Small intestine (tissue), 7 donors: ENCODE measurements around the gene IGLL1. TPM values are rescaled to one million over a fixed set of nuclear protein-coding genes. Genes with fewer than 3 reads are reported as not detected.
A peak's percentile ranks its signal among the peaks of the same experiment; 100 is the strongest.

Source experiments
- DNase-seq, 2 donors: peaks; one replicate each; pipeline versions ENCODE4 v3.0.0 to v3.0.0-alpha.2; 2013
- FAIRE-seq: peaks from 2 replicates; lab custom pipeline; 2012; peaks lifted over from hg19 to GRCh38; lab: Jason Lieb, UNC
- H3K27ac ChIP-seq, 3 donors: one replicate each; pipeline ENCODE4 v1.5.1; 2013; ENCODE audit warnings: low read length in 2 of 3, mild to moderate bottlenecking in 2 of 3, control low read depth in 1 of 3, inconsistent platforms in 1 of 3, low read depth in 1 of 3, moderate library complexity in 1 of 3
- H3K27me3 ChIP-seq, 3 donors: one replicate each; pipeline ENCODE4 v1.6.1; 2013; ENCODE audit warnings: low read length in 3 of 3, inconsistent platforms in 1 of 3; ENCODE audit not compliant: control insufficient read depth in 3 of 3, insufficient read depth in 3 of 3
- H3K36me3 ChIP-seq, 3 donors: one replicate each; pipeline ENCODE4 v1.6.1; 2013; ENCODE audit warnings: low read length in 3 of 3, inconsistent platforms in 1 of 3, low read depth in 1 of 3, mild to moderate bottlenecking in 1 of 3, moderate library complexity in 1 of 3; ENCODE audit not compliant: control insufficient read depth in 3 of 3, insufficient read depth in 2 of 3
- H3K4me1 ChIP-seq, 3 donors: one replicate each; pipeline ENCODE4 v1.6.1; 2013; ENCODE audit warnings: low read length in 2 of 3, inconsistent platforms in 1 of 3, low read depth in 1 of 3, mild to moderate bottlenecking in 1 of 3, moderate library complexity in 1 of 3; ENCODE audit not compliant: control insufficient read depth in 3 of 3, insufficient read depth in 2 of 3
- H3K4me3 ChIP-seq, 3 donors: one replicate each; pipeline ENCODE4 v1.5.1; 2013; ENCODE audit warnings: low read length in 3 of 3, control low read depth in 1 of 3, inconsistent platforms in 1 of 3, low read depth in 1 of 3, mild to moderate bottlenecking in 1 of 3, moderate library complexity in 1 of 3
- H3K9me3 ChIP-seq, 2 donors: one replicate each; pipeline ENCODE4 v1.6.1; 2013; ENCODE audit warnings: low read depth in 1 of 2, low read length in 1 of 2; ENCODE audit not compliant: control insufficient read depth in 2 of 2, insufficient read depth in 1 of 2
- WGBS, 3 donors: extraction: QIAGEN DNeasy Blood & Tissue Kit; methylation state at CpG; one replicate each; pipeline ENCODE4 v1.1.7; 2013; 5-methylcytosine and 5-hydroxymethylcytosine counted together
- polyA plus RNA-seq, 4 donors: library from polyadenylated mRNA; stranded (reverse) in 3 of 4; unstranded in 1 of 4; fragments of 200-250 nt in 3 of 4; fragments of 120-200 nt in 1 of 4; gene quantifications; one replicate each; pipeline versions ENCODE4 v1.2.1 to v1.2.3, GENCODE V29; 2013
- donor health status: healthy with polysubstance abuse.
- donor health status: control.
- donor health status: control.
- donor health status: Bipolar disorder and iron deficiency.
- donor health status: healthy.

Gene IGLL1
- polyA plus RNA-seq, 4 donors = 1.3 TPM; not detected in 3

DNA sequence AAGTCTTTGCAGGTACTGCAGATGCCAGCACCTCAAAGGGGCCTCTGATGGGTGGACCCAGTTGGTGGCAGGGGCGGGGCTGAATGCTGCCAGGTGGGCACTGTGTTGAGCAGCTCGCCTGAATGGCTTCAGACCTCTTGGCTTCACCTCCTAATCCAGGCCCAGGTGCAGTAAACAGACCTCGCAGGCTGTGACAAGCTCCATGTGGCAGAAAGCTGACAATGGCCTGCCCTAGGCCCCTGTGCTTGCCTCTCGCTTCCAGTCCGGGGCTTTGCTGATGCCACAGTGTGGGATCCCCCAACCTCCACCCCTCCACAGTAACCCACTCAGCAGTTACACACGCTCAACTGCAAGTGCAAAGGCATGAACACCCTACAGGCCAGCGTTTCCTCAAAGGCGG is 9.4 kb downstream of the IGLL1 start:
- FAIRE-seq = no peak
- H3K9me3 ChIP-seq = no peaks in the 10 kb centered on the region
- no peaks in the 10 kb centered on the region for H3K36me3 ChIP-seq
- WGBS, 3 donors = 73 to 80% (median 78%) methylated on average over 8 of the region's 8 CpGs
- H3K4me3 ChIP-seq = no peak overlapping the region
- peaks cover 0 to under 1% (median 0%) of the 10 kb centered on the region in 3 donors for H3K4me1 ChIP-seq
- peaks cover 0 to 7% (median 5%) of the 10 kb centered on the region in 3 donors for H3K27me3 ChIP-seq
- H3K27ac ChIP-seq = no peak overlapping the region
- no peak for DNase-seq

DNA sequence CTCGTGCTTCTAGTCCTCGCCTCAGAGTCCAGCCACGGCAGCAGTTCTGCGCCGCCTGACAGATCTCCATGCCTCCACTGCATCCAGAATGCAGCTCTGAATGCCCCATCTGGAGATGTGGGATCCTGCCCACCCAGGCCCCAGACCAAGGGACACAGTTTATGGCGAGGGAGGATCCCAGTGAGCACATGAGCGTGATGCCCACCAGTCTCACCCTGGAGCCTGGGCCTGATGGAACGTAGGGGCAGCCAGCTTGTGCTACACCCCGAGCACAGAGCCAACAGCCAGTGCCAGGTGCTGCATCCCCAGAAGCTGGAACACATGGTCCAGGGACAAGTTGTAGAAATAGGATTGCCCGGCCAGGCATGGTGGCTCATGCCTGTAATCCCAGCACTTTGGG is 10.4 kb downstream of the IGLL1 start:
- no peak for FAIRE-seq
- Histone ChIP-seq H3K4me3 (no peak overlapping the region), H3K4me1 (peaks cover 0 to 5% (median 0%) of the 10 kb centered on the region in 3 donors), H3K27ac (no peak overlapping the region), H3K9me3 (no peaks in the 10 kb centered on the region), H3K36me3 (no peaks in the 10 kb centered on the region), H3K27me3 (peaks cover 4 to 10% (median 6%) of the 10 kb centered on the region in 3 donors)
- no peak for DNase-seq
- 88 to 92% (median 88%) methylated on average over 10 of the region's 10 CpGs for whole genome bisulfite sequencing, 3 donors

- no peak overlapping the region for H3K4me3 ChIP-seq
- H3K36me3 ChIP-seq = no peaks in the 10 kb centered on the region
- peaks cover 4 to 10% (median 6%) of the 10 kb centered on the region in 3 donors for H3K27me3 ChIP-seq
- FAIRE-seq (no peak), DNase-seq (no peak)
- H3K27ac ChIP-seq = no peak overlapping the region
- WGBS, 3 donors = 76 to 79% (median 76%) methylated on average over 8 of the region's 8 CpGs
- H3K4me1 ChIP-seq = peaks cover 0 to 5% (median 0%) of the 10 kb centered on the region in 3 donors
- no peaks in the 10 kb centered on the region for H3K9me3 ChIP-seq
These were observed 10.8 kb downstream of the IGLL1 start for GRCh38 chr22:23569291-23569690.

- Histone ChIP-seq H3K27ac (no peak overlapping the region), H3K27me3 (peaks cover 4 to 10% (median 6%) of the 10 kb centered on the region in 3 donors), H3K4me1 (peaks cover 0 to 5% (median 0%) of the 10 kb centered on the region in 3 donors), H3K36me3 (no peaks in the 10 kb centered on the region), H3K9me3 (no peaks in the 10 kb centered on the region), H3K4me3 (peak overlapping the region in 1 of 3 donors; percentile 35)
- FAIRE-seq = no peak
- DNase-seq = no peak
- 65 to 68% (median 68%) methylated on average over 30 to 37 of the region's 37 CpGs for WGBS, 3 donors
These were observed 13.2 kb downstream of the IGLL1 start for GRCh38 chr22:23566705-23567475.

DNA sequence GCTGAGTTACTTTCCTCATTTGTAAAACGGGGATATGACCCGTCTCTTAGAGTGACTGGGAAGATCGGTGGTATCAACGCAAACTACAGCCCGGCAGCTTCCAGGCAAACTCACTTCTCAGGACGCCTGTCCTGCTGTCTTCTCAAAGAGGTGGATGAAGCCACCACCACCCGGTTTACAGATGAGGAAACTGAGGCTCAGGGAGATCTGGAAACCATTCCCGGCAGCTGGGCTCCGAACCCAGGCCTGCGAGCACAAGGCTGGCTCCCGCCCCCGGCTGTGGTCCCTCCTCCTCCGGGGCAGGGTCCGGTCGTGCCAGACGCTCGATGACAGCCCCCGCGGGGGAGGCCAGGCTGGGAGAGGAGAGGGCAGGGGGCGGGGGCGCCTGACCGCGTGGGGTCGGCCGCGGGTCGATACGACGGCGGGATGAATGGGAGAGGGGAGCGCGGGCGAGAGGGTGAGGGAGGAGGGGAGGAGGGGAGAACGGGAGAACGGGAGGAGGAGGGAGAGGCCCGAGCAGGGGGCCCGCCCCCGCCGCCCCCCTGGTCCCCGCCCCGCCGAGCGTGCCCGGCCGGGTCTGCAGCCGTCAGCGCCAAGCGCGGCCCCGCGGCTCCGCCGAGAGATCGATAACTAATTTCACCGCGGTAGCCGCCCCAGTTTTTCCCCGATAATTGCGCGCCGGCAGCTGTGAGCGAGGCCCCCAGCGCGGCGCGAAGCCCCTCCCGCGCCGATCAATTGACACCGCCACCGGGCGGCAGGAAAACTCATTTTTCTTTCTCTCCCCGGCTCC is 14.0 kb downstream of the IGLL1 start:
- DNase-seq = peak in 1 of 2 donors; percentile 64
- Histone ChIP-seq H3K27ac (no peak overlapping the region), H3K9me3 (no peaks in the 10 kb centered on the region), H3K4me1 (peaks cover 0 to 5% (median 0%) of the 10 kb centered on the region in 3 donors), H3K27me3 (peaks cover 4 to 10% (median 6%) of the 10 kb centered on the region in 3 donors), H3K36me3 (no peaks in the 10 kb centered on the region), H3K4me3 (peak overlapping the region in 2 of 3 donors; percentile 35 to 37)
- no peak for FAIRE-seq
- 0 to 1% (median 1%) methylated on average over 33 to 73 of the region's 73 CpGs for WGBS, 3 donors

GRCh38 chr22:23565305-23565914 is 14.7 kb downstream of the IGLL1 start:
- H3K27me3 ChIP-seq = peaks cover 4 to 10% (median 6%) of the 10 kb centered on the region in 3 donors
- no peaks in the 10 kb centered on the region for H3K36me3 ChIP-seq
- H3K9me3 ChIP-seq = no peaks in the 10 kb centered on the region
- FAIRE-seq (no peak), DNase-seq (peak in 1 of 2 donors; percentile 36)
- WGBS, 3 donors = 1 to 11% (median 11%) methylated on average over 10 to 11 of the region's 11 CpGs
- H3K27ac ChIP-seq = no peak overlapping the region
- peaks cover 0 to 5% (median 0%) of the 10 kb centered on the region in 3 donors for H3K4me1 ChIP-seq
- peak overlapping the region in 2 of 3 donors; percentile 35 to 37 for H3K4me3 ChIP-seq

DNA sequence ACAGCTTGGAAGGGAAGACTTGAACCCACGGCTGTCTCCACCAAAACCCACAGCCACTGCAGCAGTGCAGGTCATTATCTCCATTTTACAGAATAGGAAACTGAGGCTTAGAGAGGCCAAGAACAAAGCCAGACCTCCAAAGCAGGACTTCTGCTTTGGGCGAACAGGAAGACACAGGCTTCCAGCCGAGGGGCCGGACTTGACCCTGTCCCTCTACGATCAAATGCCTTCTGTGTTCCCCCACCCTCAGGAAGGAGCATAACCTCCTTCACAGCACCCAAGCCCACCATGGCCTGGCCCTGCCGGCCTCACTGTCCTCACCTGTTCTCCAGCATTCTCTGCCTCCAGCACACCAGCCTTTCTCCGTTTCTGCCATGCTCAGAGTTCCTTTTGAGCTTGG is 15.8 kb downstream of the IGLL1 start:
- Histone ChIP-seq H3K4me1 (peaks cover 0 to 5% (median 0%) of the 10 kb centered on the region in 3 donors), H3K36me3 (no peaks in the 10 kb centered on the region), H3K4me3 (no peak overlapping the region), H3K9me3 (no peaks in the 10 kb centered on the region), H3K27me3 (peaks cover 4 to 10% (median 6%) of the 10 kb centered on the region in 3 donors), H3K27ac (no peak overlapping the region)
- 82 to 86% (median 84%) methylated on average over 7 of the region's 7 CpGs for WGBS, 3 donors
- FAIRE-seq (no peak), DNase-seq (no peak)

DNA sequence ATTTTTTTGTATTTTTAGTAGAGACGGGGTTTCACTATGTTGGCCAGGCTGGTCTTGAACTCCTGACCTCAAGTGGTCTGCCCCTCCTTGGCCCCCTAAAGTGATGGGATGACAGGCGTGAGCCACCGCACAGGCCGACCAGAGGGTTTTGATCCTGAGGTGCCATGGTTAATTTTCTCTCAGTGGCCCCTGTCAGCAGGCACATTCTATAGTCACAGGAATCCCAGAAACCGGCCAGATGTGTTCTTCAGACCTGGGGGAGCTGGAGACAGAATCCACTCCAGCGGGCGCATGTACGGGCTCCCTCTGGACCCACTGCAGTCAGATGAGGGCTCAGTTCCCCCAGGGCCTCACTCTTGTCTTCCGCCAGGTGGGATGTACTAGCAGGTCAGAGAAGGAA is 17.0 kb downstream of the IGLL1 start:
- WGBS, 3 donors = 90 to 93% (median 92%) methylated on average over 9 of the region's 9 CpGs
- DNase-seq = no peak
- Histone ChIP-seq H3K36me3 (no peaks in the 10 kb centered on the region), H3K4me3 (no peak overlapping the region), H3K27me3 (peaks cover 4 to 10% (median 6%) of the 10 kb centered on the region in 3 donors), H3K4me1 (peaks cover 0 to 5% (median 0%) of the 10 kb centered on the region in 3 donors), H3K27ac (no peak overlapping the region), H3K9me3 (no peaks in the 10 kb centered on the region)
- no peak for FAIRE-seq
